HepG2 (cell line): ENCODE measurements around the gene CD33. TPM values are rescaled to one million over a fixed set of nuclear protein-coding genes. Genes with fewer than 3 reads are reported as not detected.

Source experiments
- ATAC-seq: fragments of 200-7000 bp; cut with Tn5 transposase; 3 replicates; pipeline ENCODE4 v1.9.1; 2020; ENCODE audit warnings: mild to moderate bottlenecking, moderate library complexity
- BruUV-seq: library from RNA; stranded (reverse); fragments of 400-500 nt; replicated peaks from 2 replicates; lab custom pipeline; 2021; lab: Mats Ljungman, UMichigan
- CTCF ChIA-PET: fragments of 300-600 bp; formaldehyde crosslinking; extraction: SDS; loops from one replicate; lab custom pipeline; 2021; ENCODE audit warnings: low total read pairs, inconsistent platforms, low intra/inter-chr PET ratio; lab: Yijun Ruan, JAX
- POLR2A ChIA-PET: fragments of 350-600 bp; sonication (Branson Sonifier 250); formaldehyde crosslinking; loops from one replicate; lab custom pipeline; 2020; ENCODE audit warnings: antibody characterized with exemption, inconsistent platforms; lab: Yijun Ruan, JAX
- DNase-seq: peaks from one replicate; pipeline ENCODE4 v3.0.0-alpha.2; 2015; ENCODE audit warnings: low spot score
- FAIRE-seq: peaks from 3 replicates; lab custom pipeline; 2011; peaks lifted over from hg19 to GRCh38; lab: Jason Lieb, UNC
- H2AFZ ChIP-seq: one replicate; pipeline ENCODE4 v1.6.1; 2011; ENCODE audit warnings: low read length, inconsistent platforms
- H3K27ac ChIP-seq: fragments of 300-600 bp; 3 replicates; pipeline ENCODE4 v1.8.0; 2011; ENCODE audit warnings: mixed run types, mild to moderate bottlenecking, mixed read lengths, low read length, inconsistent platforms; ENCODE audit not compliant: insufficient read depth; ENCODE audit errors: extremely low read length
- H3K27me3 ChIP-seq, 2 experiments: fragments of 200-600 bp in 1 of 2; 2 replicates in 1 of 2; 3 replicates in 1 of 2; pipeline versions ENCODE4 v1.6.0 to v1.8.0; 2011; ENCODE audit warnings: low read length in 2 of 2, mild to moderate bottlenecking in 2 of 2, moderate library complexity in 2 of 2, inconsistent platforms in 1 of 2; ENCODE audit not compliant: insufficient read depth in 2 of 2, control insufficient read depth in 1 of 2
- H3K36me3 ChIP-seq, 2 experiments: fragments of 200-600 bp in 1 of 2; replicated peaks in 1 of 2; 2 replicates in 1 of 2; 3 replicates in 1 of 2; pipeline versions ENCODE4 v1.5.1 to v1.8.0; 2011; ENCODE audit warnings: low read length in 2 of 2, inconsistent platforms in 1 of 2; ENCODE audit not compliant: insufficient read depth in 2 of 2, control insufficient read depth in 1 of 2
- H3K4me1 ChIP-seq: 2 replicates; pipeline ENCODE4 v1.5.1; 2012; ENCODE audit warnings: low read length, inconsistent platforms; ENCODE audit not compliant: insufficient read depth
- H3K4me2 ChIP-seq: 2 replicates; pipeline ENCODE4 v1.6.0; 2011; ENCODE audit warnings: low read depth, low read length, inconsistent platforms
- H3K4me3 ChIP-seq, 3 experiments: fragments of 200-600 bp in 1 of 3; sonication (generic), shearing (Covaris generic) in 1 of 3; replicated peaks in 1 of 3; 2 replicates each; pipeline ENCODE4 v1.5.1; 2011 to 2016; ENCODE audit warnings: low read length in 3 of 3, inconsistent platforms in 2 of 3, low read depth in 2 of 3, mild to moderate bottlenecking in 2 of 3, control low read depth in 1 of 3, mixed read lengths in 1 of 3; ENCODE audit not compliant: insufficient read depth in 1 of 3
- H3K79me2 ChIP-seq: one replicate; pipeline ENCODE4 v1.6.1; 2011; ENCODE audit warnings: low read length, inconsistent platforms; ENCODE audit not compliant: insufficient read depth
- H3K9ac ChIP-seq: 2 replicates; pipeline ENCODE4 v1.6.0; 2011; ENCODE audit warnings: mild to moderate bottlenecking, low read depth, low read length, inconsistent platforms; ENCODE audit not compliant: insufficient read depth
- H3K9me3 ChIP-seq: 2 replicates; pipeline ENCODE4 v1.5.1; 2012; ENCODE audit warnings: mild to moderate bottlenecking, low read length
- H4K20me1 ChIP-seq: 2 replicates; pipeline ENCODE4 v1.6.0; 2011; ENCODE audit warnings: inconsistent platforms, mild to moderate bottlenecking, low read length, moderate library complexity; ENCODE audit not compliant: insufficient read depth
- AKAP8 ChIP-seq: sonication (generic); formaldehyde crosslinking; IDR thresholded peaks from 2 replicates; pipeline ENCODE4 v1.5.1; 2020; ENCODE audit warnings: mild to moderate bottlenecking, missing genetic modification reagents
- ARID2 ChIP-seq: sonication (generic); formaldehyde crosslinking; IDR thresholded peaks from 2 replicates; pipeline ENCODE4 v1.8.1; 2022; ENCODE audit warnings: mild to moderate bottlenecking, missing genetic modification reagents, borderline replicate concordance
- CAMTA2 ChIP-seq: sonication (generic); formaldehyde crosslinking; IDR thresholded peaks from 2 replicates; pipeline ENCODE4 v1.4.0; 2020; ENCODE audit warnings: mild to moderate bottlenecking, missing genetic modification reagents, borderline replicate concordance
- HOXA3 ChIP-seq: sonication (generic); formaldehyde crosslinking; IDR thresholded peaks from 2 replicates; pipeline ENCODE4 v1.5.0; 2020; ENCODE audit warnings: missing genetic modification reagents
- MXD1 ChIP-seq: sonication (generic); formaldehyde crosslinking; IDR thresholded peaks from 2 replicates; pipeline ENCODE4 v1.4.0; 2020; ENCODE audit warnings: mild to moderate bottlenecking, missing genetic modification reagents
- NR0B2 ChIP-seq: sonication (generic); formaldehyde crosslinking; IDR thresholded peaks from 2 replicates; pipeline ENCODE4 v1.4.0; 2020; ENCODE audit warnings: mild to moderate bottlenecking, missing genetic modification reagents
- POLR2G ChIP-seq: fragments of 200-400 bp; formaldehyde crosslinking; IDR thresholded peaks from 2 replicates; pipeline ENCODE4 v1.6.1; 2018; ENCODE audit warnings: mild to moderate bottlenecking, low read depth, low read length, moderate library complexity
- ZFP91 ChIP-seq: sonication (generic); formaldehyde crosslinking; IDR thresholded peaks from 2 replicates; pipeline ENCODE4 v1.9.0; 2022; ENCODE audit warnings: missing genetic modification reagents, mild to moderate bottlenecking, borderline replicate concordance
- ZKSCAN5 ChIP-seq: sonication (generic); formaldehyde crosslinking; IDR thresholded peaks from 2 replicates; pipeline ENCODE4 v1.5.1; 2020; ENCODE audit warnings: mild to moderate bottlenecking, missing genetic modification reagents
- ZNF34 ChIP-seq: sonication (generic); formaldehyde crosslinking; IDR thresholded peaks from 2 replicates; pipeline ENCODE4 v1.4.0; 2020; ENCODE audit warnings: mild to moderate bottlenecking, missing genetic modification reagents, borderline replicate concordance
- ZNF432 ChIP-seq: sonication (generic); formaldehyde crosslinking; IDR thresholded peaks from 2 replicates; pipeline ENCODE4 v1.5.0; 2020; ENCODE audit warnings: missing genetic modification reagents, mild to moderate bottlenecking, borderline replicate concordance
- ZNF547 ChIP-seq: sonication (generic); formaldehyde crosslinking; IDR thresholded peaks from 2 replicates; pipeline ENCODE4 v1.5.1; 2020; ENCODE audit warnings: mild to moderate bottlenecking, missing genetic modification reagents
- ZNF691 ChIP-seq: sonication (generic); formaldehyde crosslinking; IDR thresholded peaks from 2 replicates; pipeline ENCODE4 v1.4.0; 2020; ENCODE audit warnings: missing genetic modification reagents, low read depth, mild to moderate bottlenecking, borderline replicate concordance
- ZNF761 ChIP-seq: sonication (generic); formaldehyde crosslinking; conservative IDR thresholded peaks from 2 replicates; pipeline ENCODE4 v1.4.0; 2020; ENCODE audit warnings: mild to moderate bottlenecking, missing genetic modification reagents
- ZZZ3 ChIP-seq: sonication (generic); formaldehyde crosslinking; IDR thresholded peaks from 2 replicates; pipeline ENCODE4 v1.4.0; 2020; ENCODE audit warnings: missing genetic modification reagents, mild to moderate bottlenecking, borderline replicate concordance
- WGBS: methylation state at CpG from one replicate; pipeline ENCODE4 v1.1.6; 2017; ENCODE audit warnings: low lambda C conversion rate; 5-methylcytosine and 5-hydroxymethylcytosine counted together
- in situ Hi-C: cut with HindIII; loops from 2 replicates; pipeline ENCODE4 v1.10.0; 2017; ENCODE audit warnings: low pct_unique_long_range_greater_than_20kb; ENCODE audit not compliant: extremely low pct_ligation_motif_present
- intact Hi-C: fragments of 100-400 bp; cut with micrococcal nuclease; formaldehyde crosslinking; loops from one replicate; pipeline ENCODE4 v1.10.0; 2022; ENCODE audit not compliant: unreplicated experiment
- polyA plus RNA-seq, 8 experiments: library from polyadenylated mRNA; depleted of rRNA in 3 of 8; stranded (reverse) in 7 of 8; unstranded in 1 of 8; fragments of >200 nt; fragmentation: Illumina TruSeq in 4 of 8; extraction: Trizol in 4 of 8; gene quantifications; 2 replicates each; pipeline versions ENCODE4 v1.2.1 to v1.2.3, GENCODE V29; 2011 to 2016; ENCODE audit warnings: low read depth in 4 of 8, missing spikeins in 1 of 8, mixed read lengths in 1 of 8; ENCODE audit not compliant: insufficient read depth in 1 of 8
- total RNA-seq, 5 experiments: library from RNA; depleted of rRNA; stranded (reverse); fragments of >200 nt; fragmentation: Illumina TruSeq; extraction: Trizol; gene quantifications; 2 replicates each; pipeline ENCODE4 v1.2.3, GENCODE V29; 2016; ENCODE audit warnings: low read depth in 1 of 5

Gene CD33
- total and polyA plus RNA-seq, 2 of the 13 experiments (the other 11 are each of a cell fraction or from before 2014, with no cell fraction given) = 0.29 TPM; not detected in 1

- DNase-seq (no peak), ATAC-seq (no peak), FAIRE-seq (no peak)
- H3K27ac ChIP-seq = no peak overlapping the region
- under 1% methylated on average over 3 of the region's 3 CpGs for WGBS
- H3K4me3 ChIP-seq = no peak overlapping the region
- no peaks in the 10 kb centered on the region for H3K36me3 ChIP-seq
- no peak overlapping the region for H3K4me2 ChIP-seq
- in situ Hi-C loops = no loop called here
- peaks cover 0 to 14% of the 10 kb centered on the region in 2 experiments; a peak in 2 of 5 replicates for H3K27me3 ChIP-seq
- TF ChIP-seq ZFP91 (no peak), ZNF547 (no peak), POLR2G (no peak), CAMTA2 (no peak), ZNF761 (CRISPR knock-in tag) (no peak), ZKSCAN5 (no peak), ZNF34 (CRISPR knock-in tag) (no peak), HOXA3 (CRISPR knock-in tag) (no peak)
- no peaks in the 10 kb centered on the region for H3K9me3 ChIP-seq
- no peak overlapping the region for H2AFZ ChIP-seq
- CTCF ChIA-PET = no interaction called here
- no peak overlapping the region for H3K9ac ChIP-seq
- H3K79me2 ChIP-seq = no peaks in the 10 kb centered on the region
- no TSS peak for BruUV-seq
- POLR2A ChIA-PET = no interaction called here
- H3K4me1 ChIP-seq = no peaks in the 10 kb centered on the region
- H4K20me1 ChIP-seq = no peaks in the 10 kb centered on the region
- intact Hi-C loops = no loop called here
Observed at GRCh38 chr19:51203916-51204315, 21.0 kb upstream of the CD33 start.

- ATAC-seq = no peak
- Histone ChIP-seq H3K9ac (no peak overlapping the region), H3K27ac (no peak overlapping the region), H3K4me2 (no peak overlapping the region), H3K36me3 (no peaks in the 10 kb centered on the region), H3K4me1 (no peaks in the 10 kb centered on the region), H2AFZ (no peak overlapping the region), H3K4me3 (no peak overlapping the region), H3K9me3 (no peaks in the 10 kb centered on the region), H3K79me2 (no peaks in the 10 kb centered on the region), H3K27me3 (peaks cover 0 to 12% of the 10 kb centered on the region in 2 experiments; a peak in 2 of 5 replicates), H4K20me1 (no peaks in the 10 kb centered on the region)
- no peak for FAIRE-seq
- in situ Hi-C loops (no loop called here), intact Hi-C loops (no loop called here)
- POLR2A ChIA-PET = no interaction called here
- 17% methylated on average over 6 of the region's 6 CpGs for WGBS
- DNase-seq = no peak
- no TSS peak for BruUV-seq
- CTCF ChIA-PET = no interaction called here
- TF ChIP-seq ZNF691 (no peak), MXD1 (CRISPR knock-in tag) (no peak), ARID2 (CRISPR knock-in tag) (no peak), ZNF432 (CRISPR knock-in tag) (no peak), AKAP8 (CRISPR knock-in tag) (no peak), ZZZ3 (CRISPR knock-in tag) (no peak), NR0B2 (CRISPR knock-in tag) (no peak)
Observed at GRCh38 chr19:51204321-51204720, 20.6 kb upstream of the CD33 start.
